ENCODE measurements around the gene CCDC85A.

DNA sequence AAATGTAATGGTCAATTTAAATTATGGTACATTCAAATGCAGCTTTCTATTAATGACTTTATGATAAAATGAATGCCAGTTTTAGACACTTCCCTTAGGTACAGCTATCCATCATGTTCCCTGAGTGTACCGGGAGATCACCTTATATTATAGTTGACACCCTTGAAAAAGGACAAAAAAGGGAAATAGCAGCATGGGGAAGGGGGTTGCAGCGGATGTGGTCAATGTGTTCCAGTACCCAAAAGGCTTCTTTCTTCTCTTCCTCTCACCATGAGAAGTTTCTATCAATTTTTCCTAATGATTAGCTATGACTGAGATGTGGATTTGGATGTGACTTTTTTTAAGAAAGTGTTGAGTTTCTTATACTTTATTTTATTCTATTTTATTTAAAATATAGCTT, 154.4 kb downstream of the CCDC85A start:
- TF ChIP-seq, protein P1, sequence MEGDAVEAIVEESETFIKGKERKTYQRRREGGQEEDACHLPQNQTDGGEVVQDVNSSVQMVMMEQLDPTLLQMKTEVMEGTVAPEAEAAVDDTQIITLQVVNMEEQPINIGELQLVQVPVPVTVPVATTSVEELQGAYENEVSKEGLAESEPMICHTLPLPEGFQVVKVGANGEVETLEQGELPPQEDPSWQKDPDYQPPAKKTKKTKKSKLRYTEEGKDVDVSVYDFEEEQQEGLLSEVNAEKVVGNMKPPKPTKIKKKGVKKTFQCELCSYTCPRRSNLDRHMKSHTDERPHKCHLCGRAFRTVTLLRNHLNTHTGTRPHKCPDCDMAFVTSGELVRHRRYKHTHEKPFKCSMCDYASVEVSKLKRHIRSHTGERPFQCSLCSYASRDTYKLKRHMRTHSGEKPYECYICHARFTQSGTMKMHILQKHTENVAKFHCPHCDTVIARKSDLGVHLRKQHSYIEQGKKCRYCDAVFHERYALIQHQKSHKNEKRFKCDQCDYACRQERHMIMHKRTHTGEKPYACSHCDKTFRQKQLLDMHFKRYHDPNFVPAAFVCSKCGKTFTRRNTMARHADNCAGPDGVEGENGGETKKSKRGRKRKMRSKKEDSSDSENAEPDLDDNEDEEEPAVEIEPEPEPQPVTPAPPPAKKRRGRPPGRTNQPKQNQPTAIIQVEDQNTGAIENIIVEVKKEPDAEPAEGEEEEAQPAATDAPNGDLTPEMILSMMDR (conservative IDR thresholded peaks at IDR 0.05; ENCODE audit: low read depth, low read length) = no peak
- TF ChIP-seq EZH2phosphoT487 (IDR thresholded peaks at IDR 0.05; ENCODE audit: borderline replicate concordance, low read length) (no peak), EZH2 (IDR thresholded peaks at IDR 0.05; ENCODE audit: low read length, unreplicated experiment) (no peak)
